HG03095 (cell line): Measurements from ENCODE around the gene THOC6.
"Not testable (repeated sequence)": the region's sequence is repeated elsewhere in the genome, so short reads cannot be mapped to it uniquely, and the experiment has no call there.

ENCODE experiments used
- ATAC-seq: cut with Tn5 transposase; IDR thresholded peaks from one replicate; pipeline ENCODE4 v1.9.1; 2021; ENCODE audit warnings: moderate library complexity; ENCODE audit not compliant: unreplicated experiment

THOC6 gene

DNA sequence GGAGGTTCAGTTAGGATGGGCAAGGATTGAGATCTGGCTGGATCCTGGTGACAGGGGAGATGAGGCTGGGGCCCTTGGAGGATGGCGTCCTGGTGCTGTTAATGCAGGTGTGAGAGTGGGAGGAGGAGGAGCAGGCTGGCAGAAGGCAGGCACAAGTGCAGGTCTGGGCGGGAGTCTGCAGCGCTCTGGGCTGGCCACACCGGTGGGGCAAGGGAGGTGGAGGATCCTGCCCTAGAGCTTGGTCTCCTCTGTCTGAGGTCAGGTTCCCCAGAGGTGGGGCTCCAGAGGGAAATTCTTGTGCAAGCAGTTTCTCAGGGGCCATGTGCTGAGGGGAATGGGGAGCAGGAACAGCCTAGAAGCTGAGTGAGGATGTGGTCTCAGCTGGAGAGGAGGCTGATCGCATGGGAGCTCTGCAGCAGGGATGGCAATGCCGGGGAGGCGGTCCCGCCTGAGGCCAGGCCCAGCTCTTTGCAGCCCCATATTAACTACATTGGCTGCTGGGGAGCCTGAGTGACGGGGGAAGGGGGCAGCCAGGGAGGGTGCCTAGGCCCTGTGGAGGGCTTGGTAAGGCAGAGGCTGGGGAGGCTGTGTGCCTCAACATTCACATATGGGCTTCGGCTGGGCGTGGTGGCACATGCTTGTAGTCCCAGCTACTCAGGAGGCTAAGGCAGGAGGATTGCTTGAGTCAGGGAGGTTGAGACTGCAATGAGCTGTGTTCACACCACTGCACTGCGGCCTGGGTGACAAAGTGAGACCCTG is 28.9 kb downstream of the THOC6 start:
- not testable (repeated sequence) for ATAC-seq

DNA sequence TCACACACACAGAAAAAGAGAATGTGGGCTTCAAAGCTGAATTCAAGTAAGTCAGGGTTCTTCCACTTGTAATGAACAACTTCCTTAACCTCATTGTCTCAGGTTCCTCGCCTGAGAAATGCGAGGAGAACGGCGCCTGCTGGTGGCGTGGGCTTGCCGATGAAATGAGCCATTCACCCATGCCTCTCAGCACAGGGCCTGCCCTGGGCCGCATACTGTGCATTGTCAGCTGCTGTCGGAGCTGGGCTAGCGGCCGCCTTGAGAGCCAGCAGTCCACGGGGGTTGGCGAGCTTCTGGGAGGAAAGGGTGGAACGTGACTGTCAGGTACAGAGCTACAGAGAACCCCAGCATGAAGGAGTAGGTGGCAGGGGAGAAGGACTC is 29.5 kb downstream of the THOC6 start:
- ATAC-seq: not testable (repeated sequence)

DNA sequence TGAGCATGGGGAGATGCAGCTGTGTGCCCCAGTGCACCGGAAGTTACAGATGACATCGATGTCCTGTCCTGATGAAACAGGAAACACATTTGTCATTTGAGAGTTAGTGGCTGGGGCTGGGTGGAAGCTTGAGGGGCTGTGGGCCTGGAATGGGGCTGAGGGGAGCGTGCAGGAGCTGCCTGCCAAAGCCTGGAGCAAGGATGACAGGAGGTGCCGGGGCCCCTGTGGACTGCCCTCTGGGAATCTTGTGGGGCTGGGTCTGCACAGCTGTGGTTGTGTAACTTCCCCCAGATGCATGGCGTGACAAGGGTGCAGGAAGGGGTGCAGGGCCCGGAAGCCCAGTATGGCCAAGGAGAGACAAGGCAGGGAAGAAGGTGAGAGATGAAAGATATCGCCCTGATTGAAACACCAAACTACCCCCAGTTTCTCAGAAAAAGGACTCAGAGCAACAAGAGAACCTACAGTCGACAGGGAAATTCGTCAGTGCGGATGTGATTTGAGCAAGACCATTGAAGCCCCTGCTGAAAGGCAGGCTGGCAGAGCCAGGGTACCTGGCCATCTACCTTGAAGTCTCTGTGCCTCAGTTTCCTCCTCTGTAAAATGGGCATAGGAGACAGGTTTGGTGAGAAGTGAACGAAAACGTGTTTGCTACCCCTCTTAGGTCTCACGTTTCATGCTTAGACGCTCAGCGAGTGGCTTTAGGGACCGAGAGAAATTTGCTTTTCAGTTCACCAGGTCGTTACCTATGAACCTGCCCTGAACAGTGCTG is 31.3 kb downstream of the THOC6 start:
- no peak for ATAC-seq

- ATAC-seq: not testable (repeated sequence)
Observed at GRCh38 chr16:3055734-3056115, 31.9 kb downstream of the THOC6 start.

- ATAC-seq: no peak
Observed at GRCh38 chr16:3056336-3057180, 32.7 kb downstream of the THOC6 start.

DNA sequence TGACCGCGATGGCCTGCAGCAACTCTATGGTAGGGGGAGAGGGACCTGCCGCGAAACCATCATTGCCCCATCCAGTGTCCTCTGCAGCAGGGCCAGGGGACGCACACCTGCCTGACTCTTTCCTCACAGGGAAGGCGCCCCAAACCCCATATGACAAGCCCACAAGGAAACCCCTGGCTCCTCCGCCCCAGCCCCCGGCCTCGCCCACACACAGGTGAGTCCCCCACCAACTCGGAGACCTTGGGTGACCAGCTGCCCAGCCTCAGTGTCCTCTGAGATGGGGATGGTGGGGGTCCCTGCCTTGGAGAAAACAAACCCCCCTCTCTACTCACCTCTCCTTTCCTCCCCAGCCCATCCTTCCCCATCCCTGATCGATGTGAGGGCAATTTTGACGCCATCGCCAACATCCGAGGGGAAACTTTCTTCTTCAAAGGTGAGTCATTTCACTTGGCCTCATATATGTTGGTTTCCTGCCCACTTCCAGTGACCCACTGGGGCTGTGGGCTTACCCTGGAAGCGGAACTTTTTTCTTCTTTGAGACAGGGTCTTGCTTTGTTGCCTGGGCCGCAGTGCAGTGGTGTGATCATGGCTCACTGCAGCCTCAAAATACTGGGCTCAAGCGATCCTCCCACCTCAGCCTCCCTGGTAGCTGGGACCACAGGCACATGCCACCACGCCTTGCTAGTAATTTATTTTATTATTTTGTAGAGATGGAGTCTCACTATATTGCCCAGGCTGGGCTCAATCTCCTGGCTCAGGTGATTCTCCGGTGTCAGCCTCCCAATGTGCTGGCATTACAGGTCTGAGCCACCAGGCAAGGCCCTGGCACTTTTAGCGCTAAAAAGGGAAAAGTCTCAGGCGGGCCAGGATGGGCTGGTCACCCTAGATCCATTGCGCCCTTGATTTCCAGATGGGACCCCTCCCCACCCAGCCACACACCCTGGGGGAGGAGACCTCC is 33.6 kb downstream of the THOC6 start:
- ATAC-seq: no peak

- no peak for ATAC-seq
Observed at GRCh38 chr16:3058139-3059030, 34.5 kb downstream of the THOC6 start.

DNA sequence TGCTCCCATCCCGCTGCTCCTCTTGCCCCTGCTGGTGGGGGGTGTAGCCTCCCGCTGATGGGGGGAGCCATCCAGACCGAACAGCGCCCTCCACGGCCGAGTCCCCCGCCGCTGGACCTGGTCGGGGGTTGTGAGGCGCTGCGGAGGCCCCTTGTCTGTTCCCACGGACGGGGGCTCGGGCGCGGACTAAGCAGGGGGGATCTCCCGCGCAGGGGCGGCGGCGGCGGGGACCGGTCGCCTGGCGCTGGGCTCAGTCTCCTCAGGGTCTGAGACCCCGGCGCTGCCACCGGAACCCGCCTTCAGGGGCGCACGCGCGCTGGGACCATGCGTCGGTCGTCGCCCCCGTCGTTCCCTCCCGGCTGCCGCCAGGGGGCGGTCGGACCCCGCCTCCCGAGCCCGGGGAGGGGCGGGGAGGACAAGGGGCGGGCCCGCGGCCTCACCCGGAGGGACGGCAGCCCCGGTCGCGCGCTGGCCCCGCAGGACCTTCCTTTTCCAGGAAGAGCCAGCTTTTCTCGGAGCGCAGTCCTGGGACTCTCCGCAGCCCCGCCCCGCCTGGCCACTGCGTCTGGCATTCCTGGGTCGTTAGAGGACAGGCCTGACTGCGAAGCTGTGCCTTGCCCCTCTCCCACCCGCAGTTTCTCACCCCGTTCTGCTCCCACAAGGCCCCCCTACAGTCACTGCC is 35.3 kb downstream of the THOC6 start:
- ATAC-seq: peak; percentile 63

GRCh38 chr16:3059723-3060242 is 35.9 kb downstream of the THOC6 start:
- ATAC-seq: no peak

DNA sequence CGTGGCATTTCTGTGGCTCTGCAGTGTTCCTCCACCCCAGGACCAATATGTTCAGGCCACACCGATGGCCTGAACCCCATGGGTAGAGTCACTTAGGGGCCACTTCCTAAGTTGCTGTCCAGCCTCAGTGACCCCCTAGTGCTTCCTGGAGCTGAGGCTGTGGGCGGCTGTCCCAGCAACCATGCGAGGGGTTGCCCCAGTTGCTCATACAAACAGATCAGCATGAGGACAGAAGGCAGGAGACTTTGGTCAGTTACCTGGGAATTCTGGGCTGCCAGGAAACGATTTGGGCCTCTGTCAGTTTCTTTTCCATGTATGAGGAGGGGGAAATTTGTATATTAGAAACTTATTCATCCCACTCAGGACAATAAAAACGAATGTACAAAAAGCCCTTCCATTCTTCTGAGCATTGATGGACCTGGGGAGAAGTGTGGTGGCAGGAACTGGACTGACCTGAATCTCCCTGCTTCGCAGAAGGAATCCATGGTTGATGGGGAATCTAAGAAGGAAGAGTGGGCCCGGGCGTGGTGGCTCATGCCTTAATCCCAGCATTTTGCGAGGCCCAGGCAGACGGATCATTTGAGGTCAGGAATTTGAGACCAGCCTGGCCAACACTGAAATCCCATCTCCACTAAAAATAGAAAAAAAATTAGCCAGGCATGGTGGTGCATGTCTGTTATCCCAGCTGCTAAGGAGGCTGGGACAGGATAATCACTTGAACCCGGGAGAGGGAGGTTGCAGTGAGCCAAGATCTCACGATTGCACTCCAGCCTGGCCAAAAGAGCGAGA is 36.7 kb downstream of the THOC6 start:
- ATAC-seq: no peak

DNA sequence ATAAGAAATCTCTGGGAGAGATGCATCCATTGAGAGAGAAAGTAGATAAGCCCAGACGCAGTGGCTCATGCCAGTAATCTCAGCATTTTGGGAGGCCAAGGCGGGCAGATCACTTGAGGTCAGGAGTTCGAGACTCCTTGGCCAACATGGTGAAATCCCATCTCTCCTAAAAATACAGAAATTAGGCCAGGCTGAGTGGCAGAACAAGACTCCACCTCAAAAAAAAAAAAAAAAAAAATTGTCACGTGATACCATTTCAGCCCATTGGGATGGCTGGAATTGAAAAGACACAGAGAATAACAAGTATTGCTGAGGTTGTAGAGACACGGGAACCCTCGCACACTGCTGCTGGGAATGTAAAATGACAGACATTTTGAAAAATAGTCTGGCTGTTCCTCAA is 38.7 kb downstream of the THOC6 start:
- no peak for ATAC-seq

- no peak for ATAC-seq
Observed at GRCh38 chr16:3063625-3064386, 40.0 kb downstream of the THOC6 start.

DNA sequence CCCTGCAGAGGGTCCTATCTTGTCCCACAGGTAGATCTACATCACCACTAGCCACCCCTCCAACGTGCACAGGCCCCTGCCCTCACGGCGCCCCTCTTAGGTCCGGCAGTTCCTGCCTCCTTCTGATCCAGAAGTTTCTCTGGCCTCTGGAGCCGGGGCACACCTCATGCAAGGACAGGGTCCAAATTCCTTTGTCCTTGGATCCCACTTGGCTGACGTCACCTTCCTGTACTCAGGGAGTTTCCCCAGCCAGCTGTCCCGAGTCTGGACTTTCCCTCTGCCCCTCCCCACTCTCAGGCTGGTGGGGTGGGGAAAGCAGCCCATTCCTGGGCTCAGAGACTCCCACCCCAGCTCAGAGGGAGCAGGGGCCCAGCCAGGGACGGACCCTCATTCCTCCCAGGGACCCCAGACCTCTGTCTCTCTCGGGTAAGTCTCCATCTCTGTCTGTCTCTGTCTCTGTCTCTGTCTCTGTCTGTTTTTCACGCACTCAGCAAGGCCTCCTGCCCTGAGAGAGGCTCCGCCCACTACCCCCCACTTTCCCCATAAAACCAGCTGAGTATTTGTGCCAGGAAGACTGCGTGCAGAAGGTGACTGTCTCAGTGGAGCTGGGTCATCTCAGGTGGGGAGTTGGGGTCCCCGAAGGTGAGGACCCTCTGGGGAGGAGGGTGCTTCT is 41.4 kb downstream of the THOC6 start, which contains the start of gene IL32:
Gene IL32 (plus strand): TSS at position 572 of the 673 bp plus-strand sequence. CDS start 172 bp downstream, outside the sequence.
- no peak for ATAC-seq

- ATAC-seq: no peak
Observed at GRCh38 chr16:3065742-3066439, 42.1 kb downstream of the THOC6 start.

DNA sequence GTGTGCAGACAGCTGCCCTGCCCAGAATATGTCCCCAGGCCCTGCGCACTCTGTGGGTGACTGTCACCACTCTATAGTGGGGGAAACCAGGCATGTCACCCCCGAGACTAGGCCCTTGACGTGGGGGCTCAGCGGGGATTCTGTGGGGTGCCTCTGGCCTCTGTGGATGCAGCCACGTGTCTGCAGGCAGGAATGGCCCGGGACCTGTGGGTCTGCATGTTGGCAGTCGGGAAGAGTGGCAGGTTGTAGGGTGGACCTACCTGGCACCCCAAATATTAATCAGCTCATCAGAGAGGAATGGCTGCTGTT is 42.6 kb downstream of the THOC6 start:
- no peak for ATAC-seq

DNA sequence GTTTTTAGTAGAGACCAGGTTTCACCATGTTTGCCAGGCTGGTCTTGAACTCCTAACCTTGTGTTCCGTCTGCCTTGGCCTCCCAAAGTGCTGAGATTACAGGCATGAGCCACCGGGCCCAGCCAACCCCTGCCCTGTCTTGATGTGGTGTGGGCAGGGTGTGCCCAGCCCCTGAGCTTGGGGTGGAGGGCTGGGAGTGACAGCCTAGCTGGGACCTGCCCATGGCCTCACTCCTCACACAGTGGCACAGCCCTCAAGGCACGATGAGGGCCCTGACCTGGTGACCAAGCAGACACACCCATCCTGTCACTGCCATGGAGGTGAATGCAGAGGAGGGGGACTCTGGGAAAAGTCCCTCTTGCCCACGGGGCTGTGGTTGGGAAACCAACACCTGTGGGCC is 44.7 kb downstream of the THOC6 start:
- ATAC-seq: no peak
